ENCODE measurements around the gene TENT5C. TPM values are rescaled to one million over a fixed set of nuclear protein-coding genes. Genes with fewer than 3 reads are reported as not detected.

The TENT5C gene
- total and polyA plus RNA-seq, 2 of the 8 experiments (the other 6 are each of a cell fraction or from before 2014, with no cell fraction given) = 0.38 to 0.99 TPM

- Histone ChIP-seq H4K91ac (replicated peaks; ENCODE audit: insufficient read length, low read length) (peak overlapping the region; percentile 38), H4K5ac (ENCODE audit: insufficient read length, low read depth, low read length) (no peak overlapping the region), H3K23ac (ENCODE audit: insufficient read length) (no peak overlapping the region), H2BK5ac (ENCODE audit: low read depth, low read length) (no peak overlapping the region), H3K4me2 (ENCODE audit: insufficient read depth in 1 of 2, low read depth in 2 of 2, low read length in 2 of 2) (no peak overlapping the region), H3K4me3 (ENCODE audit: extremely low read depth in 1 of 4, insufficient read depth in 2 of 4, low read depth in 3 of 4, low read length in 4 of 4) (no peak overlapping the region), H2BK12ac (ENCODE audit: low read depth, low read length) (no peak overlapping the region), H3K27me3 (replicated peaks in 1 of 4; ENCODE audit: control insufficient read depth in 3 of 4, extremely low read depth in 1 of 4, insufficient read depth in 3 of 4, low read length in 3 of 4) (no peaks in the 10 kb centered on the region), H3K23me2 (ENCODE audit: low read depth, low read length) (no peaks in the 10 kb centered on the region), H3K9me3 (ENCODE audit: insufficient read depth in 2 of 2, low read depth in 1 of 2, low read length in 1 of 2) (no peaks in the 10 kb centered on the region), H4K20me1 (replicated peaks in 1 of 2; ENCODE audit: control insufficient read depth in 1 of 2, insufficient read depth in 2 of 2, low read length in 2 of 2) (no peaks in the 10 kb centered on the region), H2AFZ (ENCODE audit: low read length) (no peak overlapping the region), H3K4ac (replicated peaks; ENCODE audit: insufficient read length, low read depth, low read length) (no peak overlapping the region), H3K56ac (replicated peaks; ENCODE audit: insufficient read length, low read depth, low read length) (no peak overlapping the region), H3K4me1 (replicated peaks in 1 of 4; ENCODE audit: control insufficient read depth in 3 of 4, insufficient read depth in 4 of 4, low read length in 3 of 4) (peaks cover 0 to 2% (median 0%) of the 10 kb centered on the region in 4 experiments; a peak in 3 of 7 replicates), H3K27ac (ENCODE audit: low read depth, low read length) (no peak overlapping the region), H3K79me1 (ENCODE audit: low read depth, low read length) (no peaks in the 10 kb centered on the region), H4K8ac (ENCODE audit: extremely low read depth, insufficient read depth, low read length) (no peak overlapping the region), H3K18ac (ENCODE audit: extremely low read depth, low read length) (no peak overlapping the region), H3K36me3 (ENCODE audit: control insufficient read depth in 2 of 4, insufficient read depth in 4 of 4, low read length in 3 of 4) (no peaks in the 10 kb centered on the region; a peak in 1 of 8 replicates), H2BK15ac (ENCODE audit: low read length) (no peak overlapping the region), H2AK5ac (ENCODE audit: low read depth, low read length) (no peak overlapping the region), H2BK120ac (replicated peaks; ENCODE audit: low read depth, low read length) (no peak overlapping the region), H3K14ac (ENCODE audit: insufficient read length) (no peak overlapping the region), H3K9ac (replicated peaks in 1 of 4; ENCODE audit: extremely low read depth in 1 of 4, low read depth in 3 of 4, low read length in 3 of 4) (no peak overlapping the region), H3K79me2 (ENCODE audit: control insufficient read depth in 1 of 2, insufficient read depth in 2 of 2, low read length in 2 of 2) (no peaks in the 10 kb centered on the region), H2BK20ac (ENCODE audit: low read length) (no peak overlapping the region)
- TF ChIP-seq SP4 (IDR thresholded peaks at IDR 0.05; ENCODE audit: low read length) (no peak), TAF1 (IDR thresholded peaks at IDR 0.05; ENCODE audit: low read depth, low read length) (no peak)
- 92% methylated on average over 7 of the region's 7 CpGs; no CpG with 5 or more reads in 1 of the 2 experiments for WGBS, 2 experiments (ENCODE audit: extremely low coverage in 1 of 2, insufficient coverage in 1 of 2, insufficient read length in 1 of 2, insufficient replicate concordance in 2 of 2, low coverage in 1 of 2, low lambda C conversion rate in 2 of 2, missing lambda C conversion rate in 1 of 2)
- DNase-seq (ENCODE audit: low read depth in 1 of 2, low spot score in 2 of 2) = no peak
- CTCF ChIA-PET (ENCODE audit: partially characterized antibody) = interaction anchor here (0.7 to 1.9 kb wide), 8 partner anchors 11 to 157 kb away, joined by 3 to 6 read pairs (median 5); no protein-coding TSS in a partner anchor
- POLR2A ChIA-PET (ENCODE audit: partially characterized antibody) = no interaction called here
- no peak for FAIRE-seq
Measured at GRCh38 chr1:117669572-117669971, 63.7 kb downstream of the TENT5C start.
